Skin epidermis (tissue), 12 donors: ENCODE measurements around the gene DOCK2.
"Not testable (repeated sequence)": the region's sequence is repeated elsewhere in the genome, so short reads cannot be mapped to it uniquely, and the experiment has no call there.

ENCODE experiments used
- H3K27ac ChIP-seq, 21 experiments: fragments of 200-600 bp; sonication (generic) in 11 of 21; one replicate each; pipeline ENCODE4 v1.5.0; 2020; ENCODE audit warnings: mild to moderate bottlenecking in 3 of 21, inconsistent platforms in 2 of 21, moderate library complexity in 2 of 21
- H3K4me3 ChIP-seq, 7 experiments: fragments of 200-600 bp; sonication (generic) in 2 of 7; one replicate each; pipeline ENCODE4 v1.5.0; 2020; ENCODE audit warnings: inconsistent platforms in 2 of 7, mild to moderate bottlenecking in 2 of 7, moderate library complexity in 1 of 7

The DOCK2 gene

GRCh38 chr5:169636477-169637084 lies 494 bp upstream of the DOCK2 start:
- peak overlapping the region; percentile 34 to 54 (median 46) for H3K4me3 ChIP-seq
- H3K27ac ChIP-seq: peak overlapping the region in 19 of 21 experiments; percentile 17 to 95 (median 82)

GRCh38 chr5:169637549-169638121 lies 560 bp downstream of the DOCK2 start:
- Histone ChIP-seq H3K27ac (peak overlapping the region; percentile 17 to 95 (median 80)), H3K4me3 (peak overlapping the region; percentile 34 to 54 (median 46))

DNA sequence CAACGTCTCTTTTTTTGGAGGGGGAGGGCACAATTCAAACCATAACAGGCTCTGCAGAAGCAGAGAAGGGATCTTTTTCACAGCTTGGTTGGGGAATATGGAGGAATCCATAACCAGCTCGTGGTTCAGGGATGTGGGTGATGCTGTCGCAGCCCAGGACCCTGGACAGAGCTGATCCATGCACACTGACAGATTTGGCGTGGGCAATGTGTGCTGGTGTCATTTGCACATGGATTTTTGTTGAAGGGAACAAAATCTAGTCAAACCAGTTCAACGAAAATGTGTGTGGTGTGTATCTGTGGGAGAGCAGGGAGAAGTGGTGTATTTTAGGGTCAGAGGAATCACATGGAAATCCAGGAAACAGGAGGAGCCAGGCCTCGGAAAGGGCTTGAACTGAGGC lies 4.2 kb downstream of the DOCK2 start:
- no peak overlapping the region for H3K4me3 ChIP-seq

GRCh38 chr5:169646856-169647255 lies 9.8 kb downstream of the DOCK2 start:
- H3K27ac ChIP-seq: no peak overlapping the region
- H3K4me3 ChIP-seq: no peak overlapping the region

More for the DNA sequence above, 4.2 kb downstream of the DOCK2 start:
- no peak overlapping the region for H3K27ac ChIP-seq

DNA sequence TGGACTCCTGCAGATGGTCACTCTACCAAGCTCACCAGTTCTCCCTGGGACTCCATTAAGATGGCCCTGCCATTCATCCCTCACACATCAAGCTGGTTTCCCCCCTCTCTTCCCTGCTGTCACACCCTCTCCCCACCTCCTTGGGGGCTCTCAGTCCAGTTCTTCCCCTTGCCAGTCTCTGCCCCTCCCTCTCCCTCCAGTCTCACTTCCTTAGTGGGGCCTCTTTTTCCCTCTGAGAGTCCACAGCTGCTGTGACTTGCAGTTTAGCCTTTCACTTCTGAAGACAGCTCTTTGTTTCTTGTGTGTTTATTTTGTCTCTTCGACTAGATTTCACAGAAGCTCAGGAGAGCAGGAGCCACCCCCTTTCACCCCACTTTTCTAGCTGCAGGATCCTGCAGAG lies 10.5 kb downstream of the DOCK2 start:
- Histone ChIP-seq H3K4me3 (no peak overlapping the region), H3K27ac (peak overlapping the region in 6 of 21 experiments; percentile 8 to 79 (median 32))

DNA sequence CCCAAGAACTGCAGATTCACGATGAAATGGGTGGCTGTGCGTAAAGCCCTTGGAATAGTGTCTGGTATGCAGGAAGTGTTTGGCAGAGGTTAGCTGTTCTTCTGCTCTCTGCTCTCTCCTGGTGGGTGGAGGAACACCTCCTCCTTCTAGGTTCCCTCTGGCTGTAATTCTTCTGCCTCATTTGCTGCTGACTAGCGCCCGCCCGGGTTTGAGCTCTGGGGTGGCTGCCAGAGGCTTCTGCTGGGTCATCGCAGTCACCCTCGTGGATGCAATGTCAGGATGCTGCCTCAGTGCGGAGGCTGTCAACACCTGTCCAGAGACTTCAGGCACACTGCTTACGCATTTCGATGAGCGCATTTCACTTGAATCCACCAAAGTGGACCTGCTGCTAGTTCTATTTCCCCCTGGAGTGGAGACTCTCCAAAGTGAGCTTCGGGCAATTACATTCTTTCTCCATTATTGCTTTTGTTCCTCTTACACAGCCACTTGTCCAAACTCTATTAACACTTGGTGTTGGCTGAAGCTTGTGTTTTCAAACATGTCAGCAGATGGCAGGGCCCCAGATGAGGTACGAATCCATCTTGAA lies 11.7 kb downstream of the DOCK2 start:
- Histone ChIP-seq H3K27ac (peak overlapping the region in 2 of 21 experiments; percentile 11 to 79), H3K4me3 (no peak overlapping the region)

DNA sequence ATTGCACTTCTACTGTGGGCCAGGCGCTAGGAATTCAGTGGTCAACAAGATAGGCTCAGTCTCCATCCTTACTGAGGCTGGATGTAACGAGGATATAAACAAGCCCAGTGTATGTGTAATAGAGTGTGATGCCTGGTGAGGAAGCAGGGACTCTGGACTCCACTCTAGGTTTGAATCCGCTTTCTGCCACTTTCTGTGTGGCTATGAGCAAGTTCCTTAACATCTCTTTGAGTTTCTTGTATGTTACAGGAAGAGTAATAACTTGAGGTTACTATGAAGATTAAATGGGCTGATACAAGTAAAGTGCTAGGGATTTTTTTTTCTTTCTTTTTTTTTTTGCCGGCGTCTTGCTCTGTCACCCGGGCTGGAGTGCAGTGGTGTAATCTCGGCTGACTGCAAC lies 12.4 kb downstream of the DOCK2 start:
- Histone ChIP-seq H3K27ac (peak overlapping the region in 2 of 21 experiments; percentile 79 to 82), H3K4me3 (no peak overlapping the region)

DNA sequence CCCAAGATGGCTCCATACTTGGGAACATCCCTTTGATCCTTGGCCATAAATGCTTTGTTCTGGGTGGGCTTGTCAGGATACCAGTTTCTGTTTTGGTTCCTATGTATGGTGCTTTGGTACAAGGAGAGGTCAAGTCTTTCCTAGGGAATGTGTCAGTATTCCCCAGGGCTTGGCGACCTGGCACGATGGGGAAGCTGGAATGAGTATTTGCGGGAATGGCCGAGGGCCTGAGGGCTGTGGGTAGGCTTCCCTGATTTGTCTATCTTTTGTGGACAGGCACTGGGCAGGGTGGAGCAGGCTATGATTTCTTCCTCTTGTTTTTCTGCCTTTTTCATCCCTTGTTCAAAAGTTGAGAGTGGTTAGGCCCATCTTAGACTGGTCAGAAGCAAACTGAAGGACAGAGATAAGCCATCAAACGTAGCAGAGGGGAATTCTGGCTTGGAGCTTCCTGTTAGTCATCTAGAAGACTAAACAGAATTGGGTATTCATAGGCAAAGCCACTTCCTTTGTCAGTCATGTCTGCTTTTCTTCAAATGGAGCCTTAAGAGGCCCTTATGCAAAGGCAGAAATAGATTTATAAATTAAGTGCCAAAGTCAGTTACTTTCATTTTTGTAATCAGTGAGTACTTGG lies 13.7 kb downstream of the DOCK2 start:
- no peak overlapping the region for H3K4me3 ChIP-seq

GRCh38 chr5:169651526-169651925 lies 14.5 kb downstream of the DOCK2 start:
- H3K4me3 ChIP-seq: no peak overlapping the region

More for the DNA sequence above, 13.7 kb downstream of the DOCK2 start:
- peak overlapping the region in 11 of 21 experiments; percentile 8 to 82 (median 60) for H3K27ac ChIP-seq

GRCh38 chr5:169652057-169652456 lies 15.0 kb downstream of the DOCK2 start:
- Histone ChIP-seq H3K4me3 (no peak overlapping the region), H3K27ac (peak overlapping the region in 1 of 21 experiments; percentile 79)

More at GRCh38 chr5:169651526-169651925, 14.5 kb downstream of the DOCK2 start:
- H3K27ac ChIP-seq: peak overlapping the region in 9 of 21 experiments; percentile 8 to 82 (median 40)

DNA sequence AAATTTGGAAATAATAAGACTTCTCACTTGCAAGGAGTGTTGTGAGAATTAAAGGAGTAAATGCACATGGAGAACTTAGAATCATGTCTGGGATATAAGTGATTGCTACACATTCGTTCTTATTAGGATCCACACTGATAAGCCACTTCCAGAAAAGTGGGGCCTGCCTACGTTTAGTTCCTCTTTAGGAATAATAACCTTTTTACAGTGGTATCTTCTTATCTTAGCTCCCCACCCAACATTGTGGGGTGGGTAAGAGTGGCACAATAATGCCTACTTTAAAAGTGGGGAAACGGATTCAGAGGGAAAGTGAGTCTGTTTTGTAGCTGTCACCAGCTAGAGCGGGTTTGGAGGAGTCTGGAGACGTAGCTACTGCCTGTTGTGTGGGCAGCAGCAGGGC lies 16.0 kb downstream of the DOCK2 start:
- Histone ChIP-seq H3K27ac (no peak overlapping the region), H3K4me3 (no peak overlapping the region)

- Histone ChIP-seq H3K27ac (peak overlapping the region in 2 of 21 experiments; percentile 33 to 56), H3K4me3 (no peak overlapping the region)
These were observed 18.3 kb downstream of the DOCK2 start for GRCh38 chr5:169655353-169655752.

- H3K27ac ChIP-seq: no peak overlapping the region
These were observed 19.2 kb downstream of the DOCK2 start for GRCh38 chr5:169656125-169656901.

DNA sequence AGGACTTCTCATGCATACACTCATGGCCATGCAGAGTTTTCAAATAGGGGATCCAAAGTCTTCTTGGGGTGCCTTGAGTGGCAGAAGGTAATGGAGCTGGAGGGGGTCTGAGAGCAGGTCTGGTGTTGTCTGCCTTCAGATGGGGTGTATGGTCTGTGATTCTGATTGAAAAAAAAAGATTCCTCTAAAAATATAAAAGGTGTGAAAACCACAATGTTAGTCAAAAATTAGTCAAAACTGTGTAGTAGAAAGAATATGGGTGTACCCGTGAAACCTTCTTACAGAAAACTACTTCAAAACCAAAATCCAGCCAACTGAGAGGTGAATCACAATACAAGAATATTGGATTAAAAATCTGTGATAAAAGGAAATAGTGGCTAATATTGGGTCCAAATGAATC lies 20.1 kb downstream of the DOCK2 start:
- Histone ChIP-seq H3K4me3 (no peak overlapping the region), H3K27ac (no peak overlapping the region)

More at GRCh38 chr5:169656125-169656901, 19.2 kb downstream of the DOCK2 start:
- H3K4me3 ChIP-seq: no peak overlapping the region

DNA sequence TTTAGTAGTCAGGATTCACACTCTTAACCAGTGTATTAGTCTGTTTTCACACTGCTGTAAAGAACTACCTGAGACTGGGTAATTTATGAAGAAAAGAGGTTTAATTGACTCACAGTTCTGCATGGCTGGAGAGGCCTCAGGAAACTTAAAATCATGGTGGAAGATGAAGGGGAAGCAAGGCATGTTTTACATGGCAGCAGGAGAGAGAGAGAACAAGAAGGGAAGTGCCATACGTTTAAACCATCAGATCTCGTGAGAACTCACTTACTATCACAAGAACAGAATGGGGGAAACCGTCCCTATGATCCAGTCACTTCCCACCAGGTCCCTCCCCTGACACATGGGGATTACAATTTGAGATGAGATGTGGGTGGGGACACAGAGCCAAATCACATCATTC lies 25.4 kb downstream of the DOCK2 start:
- not testable (repeated sequence) for H3K4me3 ChIP-seq, H3K27ac ChIP-seq

DNA sequence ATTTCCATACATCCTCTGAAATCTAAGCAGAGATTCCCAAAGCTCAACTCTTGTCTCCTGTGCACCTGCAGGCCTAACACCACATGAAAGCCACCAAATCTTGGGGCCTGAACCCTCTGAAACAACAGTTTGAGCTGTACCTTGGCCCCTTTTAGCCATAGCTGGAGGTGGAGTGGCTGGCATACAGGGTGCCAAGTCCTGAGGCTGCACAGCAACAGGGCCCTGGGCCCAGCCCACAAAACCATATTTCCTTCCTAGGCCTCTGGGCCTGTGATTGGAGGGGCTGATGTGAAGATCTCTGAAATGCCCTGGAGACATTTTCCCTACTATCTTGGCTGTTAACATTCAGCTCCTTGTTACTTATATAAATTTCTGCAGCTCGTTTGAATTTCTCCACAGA lies 26.5 kb downstream of the DOCK2 start:
- Histone ChIP-seq H3K4me3 (no peak overlapping the region), H3K27ac (no peak overlapping the region)

GRCh38 chr5:169666365-169666764 lies 29.3 kb downstream of the DOCK2 start:
- Histone ChIP-seq H3K27ac (no peak overlapping the region), H3K4me3 (no peak overlapping the region)

GRCh38 chr5:169667896-169668674 lies 31.0 kb downstream of the DOCK2 start:
- Histone ChIP-seq H3K27ac (no peak overlapping the region), H3K4me3 (no peak overlapping the region)

DNA sequence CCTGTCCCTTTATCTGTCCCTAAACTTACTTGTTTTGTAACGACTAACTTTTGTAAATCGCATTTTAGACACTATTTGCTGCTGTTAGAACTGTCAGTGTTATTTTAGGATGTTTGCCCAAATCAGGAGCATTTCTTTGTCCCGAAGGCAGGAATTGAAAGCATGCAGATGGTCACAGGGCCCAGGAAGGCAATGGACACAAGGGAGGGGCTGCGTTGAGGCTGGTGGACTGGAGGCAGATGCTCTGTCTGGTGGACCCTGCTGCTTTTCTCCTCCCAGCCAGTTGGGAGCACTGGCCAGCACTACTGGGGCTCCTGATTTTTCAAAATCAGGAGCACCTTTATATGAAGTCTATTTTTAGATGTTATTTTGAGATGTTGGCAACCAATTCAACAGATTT lies 31.7 kb downstream of the DOCK2 start:
- no peak overlapping the region for H3K27ac ChIP-seq
- H3K4me3 ChIP-seq: no peak overlapping the region
